Placental epithelial cell (primary cell): Measurements from ENCODE around the gene CCIN. TPM values are rescaled to one million over a fixed set of nuclear protein-coding genes. Genes with fewer than 3 reads are reported as not detected.

ENCODE experiments used
- total RNA-seq: library from RNA; depleted of rRNA; stranded (reverse); fragments of >200 nt; gene quantifications from 2 replicates; pipeline ENCODE4 v1.2.3, GENCODE V29; 2012

Gene CCIN
- 3.7 and 3.9 TPM in 2 replicates for total RNA-seq

GRCh38 chr9:36169166-36169565 lies at the start of gene CCIN:
CCIN (plus strand) TSS chr9:36169388; CDS start chr9:36169503, 115 bp downstream.

GRCh38 chr9:36136272-36136893 lies 32.8 kb upstream of the CCIN start, which contains the start of gene GLIPR2:
GLIPR2 (plus strand) TSS chr9:36136733; CDS start chr9:36136779, 46 bp downstream.

GRCh38 chr9:36190388-36191289 lies 21.5 kb downstream of the CCIN start, which contains the start of gene CLTA:
CLTA (plus strand) TSS chr9:36190921; CDS start chr9:36191057, 136 bp downstream.

Other genes starting within 250 kb of the CCIN start
- not detected in 2 replicates for gene OR2S2, start 211.2 kb upstream of the CCIN start, total RNA-seq
- 22.2 and 54.2 TPM in 2 replicates for gene RECK, start 132.5 kb upstream of the CCIN start, total RNA-seq
- gene GLIPR2, start 32.7 kb upstream of the CCIN start, total RNA-seq = 36.3 and 83.6 TPM in 2 replicates
- 204 and 250 TPM in 2 replicates for gene CLTA, start 21.5 kb downstream of the CCIN start, total RNA-seq
- gene GNE, start 89.1 kb downstream of the CCIN start, total RNA-seq = 13.3 and 21.8 TPM in 2 replicates
- 14.5 and 27.1 TPM in 2 replicates for gene RNF38, start 230.9 kb downstream of the CCIN start, total RNA-seq